Measurements from ENCODE around the gene SLBP. TPM values are rescaled to one million over a fixed set of nuclear protein-coding genes. Genes with fewer than 3 reads are reported as not detected.

The SLBP gene
- total and polyA plus RNA-seq, 10 of the 15 experiments (the other 5 are each of a cell fraction or from before 2014, with no cell fraction given): 94.4 to 278 (median 158) TPM

- Histone ChIP-seq H3K9ac (ENCODE audit: control insufficient read depth, insufficient read depth, low read length) (no peak overlapping the region), H3K36me3 (ENCODE audit: control insufficient read depth in 2 of 2, insufficient read depth in 2 of 2, low read length in 1 of 2) (peaks cover 29 to 49% of the 10 kb centered on the region in 2 experiments; a peak in 3 of 4 replicates), H3K4me3 (no peak overlapping the region), H3K4me1 (ENCODE audit: control insufficient read depth, insufficient read depth, low read length) (peaks cover 15% of the 10 kb centered on the region), H3K79me2 (ENCODE audit: control insufficient read depth, insufficient read depth, low read length) (peaks cover 48% of the 10 kb centered on the region), H3K9me3 (replicated peaks; ENCODE audit: control insufficient read depth, insufficient read depth, low read length) (no peaks in the 10 kb centered on the region), H4K20me1 (ENCODE audit: control insufficient read depth, insufficient read depth) (no peaks in the 10 kb centered on the region), H3K4me2 (ENCODE audit: control insufficient read depth, insufficient read depth) (no peak overlapping the region), H2AFZ (ENCODE audit: control insufficient read depth, low read depth, low read length) (no peak overlapping the region), H3K27ac (ENCODE audit: control insufficient read depth, insufficient read depth) (no peak overlapping the region), H3K27me3 (replicated peaks in 1 of 2; ENCODE audit: control insufficient read depth in 2 of 2, insufficient read depth in 2 of 2, low read length in 1 of 2) (no peaks in the 10 kb centered on the region)
- no peak for DNase-seq (ENCODE audit: low read depth, low spot score)
- TF ChIP-seq CBFB (IDR thresholded peaks at IDR 0.05; ENCODE audit: low read depth) (no peak), BHLHE40 (IDR thresholded peaks at IDR 0.05; ENCODE audit: borderline replicate concordance in 1 of 2, low read depth in 2 of 2, low read length in 1 of 2) (no peak), NR2C1 (IDR thresholded peaks at IDR 0.05) (no peak), USF1 (IDR thresholded peaks at IDR 0.05; ENCODE audit: borderline replicate concordance, extremely low read length, insufficient read depth, low read depth, low read length) (peak; percentile 26), POLR2A (IDR thresholded peaks at IDR 0.05; ENCODE audit: low read depth, low read length) (0 out of 2 replicates have a peak, but pooled peaks have one; percentile 33), RAD21 (IDR thresholded peaks at IDR 0.05; ENCODE audit: insufficient read depth, low read depth, low read length) (no peak)
- ChIA-PET RAD21 (ENCODE audit: unreplicated experiment) (interaction anchor here (1.0 to 1.3 kb wide), 2 partner anchors 15 to 34 kb away, joined by 4 to 9 read pairs; partner anchors contain the start of gene SLBP), CTCF (interaction anchor here (1.4 to 15.5 kb wide), 5 partner anchors 18 to 33 kb away, joined by 4 to 317 read pairs (median 9); no protein-coding TSS in a partner anchor), POLR2A (interaction anchor here (1.0 to 3.1 kb wide), 2 partner anchors 19 to 34 kb away, joined by 4 to 10 read pairs; no protein-coding TSS in a partner anchor), SMC1A (ENCODE audit: uncharacterized antibody, unreplicated experiment) (interaction anchor here (7.0 to 11.0 kb wide), 2 partner anchors 19 to 34 kb away, joined by 33 to 132 read pairs; no protein-coding TSS in a partner anchor)
- in situ Hi-C loops (cut with MboI): loop anchor here (5.0 kb wide), 1 partner anchor 35 kb away; no protein-coding TSS in a partner anchor
- FAIRE-seq: no peak
- no TSS peak for BruUV-seq (replicated peaks)
- 81% methylated on average over 18 of the region's 18 CpGs for WGBS (ENCODE audit: insufficient coverage, insufficient replicate concordance, low lambda C conversion rate, missing lambda C conversion rate)
- intact Hi-C loops (cut with micrococcal nuclease; ENCODE audit: unreplicated experiment): no loop called here
- no peak for ATAC-seq
Measured at GRCh38 chr4:1727117-1728031, 15.3 kb upstream of the SLBP start.

All from GM12878 (cell line).